SK-N-SH (cell line): ENCODE data around the gene VIM. TPM values are rescaled to one million over a fixed set of nuclear protein-coding genes. Genes with fewer than 3 reads are reported as not detected.

ENCODE experiments used
- CTCF ChIA-PET: fragments of 300-600, 350-600 bp; formaldehyde crosslinking; extraction: SDS; loops from one replicate; lab custom pipeline; 2021; lab: Yijun Ruan, JAX
- POLR2A ChIA-PET: fragments of 350-600 bp; sonication (Branson Sonifier 250); formaldehyde crosslinking; extraction: SDS; loops from one replicate; lab custom pipeline; 2020; ENCODE audit warnings: antibody characterized with exemption, inconsistent platforms; lab: Yijun Ruan, JAX
- DNase-seq: peaks from one replicate; pipeline ENCODE4 v3.0.0; 2012
- H2AFZ ChIP-seq: fragments of 200-600 bp; sonication (generic); 2 replicates; pipeline ENCODE4 v1.8.1; 2016; ENCODE audit warnings: antibody characterized with exemption, mild to moderate bottlenecking, low read depth
- H3F3A ChIP-seq: fragments of 200-600 bp; sonication (generic); replicated peaks from 2 replicates; pipeline ENCODE3; 2016; ENCODE audit warnings: antibody characterized with exemption, mild to moderate bottlenecking; ENCODE audit not compliant: insufficient read depth
- H3K27ac ChIP-seq, 2 experiments: fragments of 200-500 bp in 1 of 2; fragments of 200-600 bp in 1 of 2; sonication (Bioruptor generic) in 1 of 2; sonication (generic), shearing (Covaris generic) in 1 of 2; 2 replicates each; pipeline versions ENCODE4 v1.5.1 to v1.6.1; 2014 to 2016; ENCODE audit warnings: low read depth in 2 of 2, inconsistent platforms in 1 of 2, low read length in 1 of 2, mild to moderate bottlenecking in 1 of 2, mixed read lengths in 1 of 2
- H3K27me3 ChIP-seq: fragments of 200-600 bp; sonication (generic), shearing (Covaris generic); 2 replicates; pipeline ENCODE4 v1.6.1; 2016; ENCODE audit warnings: mixed run types; ENCODE audit not compliant: insufficient read depth
- H3K36me3 ChIP-seq, 2 experiments: fragments of 200-500 bp in 1 of 2; fragments of 200-600 bp in 1 of 2; sonication (Bioruptor generic) in 1 of 2; sonication (generic) in 1 of 2; replicated peaks in 1 of 2; 2 replicates each; pipeline versions ENCODE3 to v1.5.1; 2014 to 2016; ENCODE audit warnings: low read length in 1 of 2, mild to moderate bottlenecking in 1 of 2; ENCODE audit not compliant: insufficient read depth in 2 of 2, control insufficient read depth in 1 of 2
- H3K4me1 ChIP-seq, 2 experiments: fragments of 200-500 bp in 1 of 2; fragments of 200-600 bp in 1 of 2; sonication (Bioruptor generic) in 1 of 2; sonication (generic), shearing (Covaris generic) in 1 of 2; 2 replicates each; pipeline versions ENCODE4 v1.5.1 to v1.6.1; 2014 to 2016; ENCODE audit warnings: low read depth in 1 of 2, low read length in 1 of 2, mixed run types in 1 of 2; ENCODE audit not compliant: insufficient read depth in 2 of 2, control insufficient read depth in 1 of 2
- H3K4me2 ChIP-seq: fragments of 200-600 bp; sonication (generic), shearing (Covaris generic); 2 replicates; pipeline ENCODE4 v1.6.1; 2017; ENCODE audit warnings: mixed run types
- H3K4me3 ChIP-seq, 2 experiments: fragments of 200-500 bp in 1 of 2; fragments of 200-600 bp in 1 of 2; sonication (Bioruptor generic) in 1 of 2; sonication (generic), shearing (Covaris generic) in 1 of 2; 2 replicates each; pipeline versions ENCODE4 v1.5.1 to v1.8.1; 2014 to 2016; ENCODE audit warnings: low read depth in 2 of 2, inconsistent platforms in 1 of 2, low read length in 1 of 2, mild to moderate bottlenecking in 1 of 2, mixed read lengths in 1 of 2, moderate library complexity in 1 of 2
- H3K79me2 ChIP-seq: fragments of 200-600 bp; sonication (generic); 2 replicates; pipeline ENCODE4 v1.8.1; 2017; ENCODE audit warnings: mild to moderate bottlenecking; ENCODE audit not compliant: insufficient read depth
- H3K9ac ChIP-seq: fragments of 200-600 bp; sonication (generic); 2 replicates; pipeline ENCODE4 v1.6.1; 2017; ENCODE audit warnings: mixed run types
- H3K9me2 ChIP-seq: fragments of 200-600 bp; sonication (generic); 2 replicates; pipeline ENCODE4 v1.6.1; 2017; ENCODE audit warnings: mixed run types
- H3K9me3 ChIP-seq: fragments of 200-600 bp; sonication (generic); 2 replicates; pipeline ENCODE4 v1.6.1; 2017; ENCODE audit warnings: mixed run types, mild to moderate bottlenecking, moderate library complexity
- H4K20me1 ChIP-seq: fragments of 200-600 bp; sonication (generic); 2 replicates; pipeline ENCODE4 v1.6.1; 2017; ENCODE audit warnings: mild to moderate bottlenecking, mixed run types; ENCODE audit not compliant: insufficient read depth
- ELF1 ChIP-seq: IDR thresholded peaks from 2 replicates; pipeline ENCODE4 v1.4.0; 2012
- FOXM1 ChIP-seq: IDR thresholded peaks from 2 replicates; pipeline ENCODE4 v1.4.0; 2012; ENCODE audit warnings: low read depth, mild to moderate bottlenecking
- JUND ChIP-seq: IDR thresholded peaks from 2 replicates; pipeline ENCODE4 v1.4.0; 2012
- MXI1 ChIP-seq: IDR thresholded peaks from 2 replicates; pipeline ENCODE4 v1.6.1; 2012; ENCODE audit warnings: mild to moderate bottlenecking, low read depth, low read length, improper control_type of control experiment
- POLR2AphosphoS5 ChIP-seq: IDR thresholded peaks from 2 replicates; pipeline ENCODE4 v1.6.1; 2012; ENCODE audit warnings: low read depth, low read length
- RAD21 ChIP-seq: IDR thresholded peaks from 2 replicates; pipeline ENCODE4 v1.6.1; 2012; ENCODE audit warnings: mild to moderate bottlenecking, low read length
- RCOR1 ChIP-seq: fragments of 150-350 bp; IDR thresholded peaks from 2 replicates; pipeline ENCODE4 v1.6.1; 2017; ENCODE audit warnings: antibody characterized with exemption, low read length
- SIN3A ChIP-seq: IDR thresholded peaks from 2 replicates; pipeline ENCODE4 v1.6.1; 2012; ENCODE audit warnings: low read depth, mild to moderate bottlenecking, low read length, moderate library complexity, borderline replicate concordance
- TAF1 ChIP-seq: IDR thresholded peaks from 2 replicates; pipeline ENCODE4 v1.6.1; 2012; ENCODE audit warnings: low read depth, mild to moderate bottlenecking, low read length, moderate library complexity, borderline replicate concordance
- WGBS: methylation state at CpG from one replicate; pipeline ENCODE4 v1.1.6; 2017; ENCODE audit warnings: low lambda C conversion rate; 5-methylcytosine and 5-hydroxymethylcytosine counted together
- polyA plus RNA-seq, 3 experiments: library from polyadenylated mRNA; depleted of rRNA; stranded (reverse); fragments of >200 nt; gene quantifications; 2 replicates each; pipeline ENCODE4 v1.2.3, GENCODE V29; 2012

Gene VIM
- polyA plus RNA-seq, 1 of the 3 experiments (the other 2 are of a cell fraction): 5,016 TPM

GRCh38 chr10:17232276-17232960 is 4.4 kb downstream of the VIM start:
- Histone ChIP-seq H3K9me3 (no peaks in the 10 kb centered on the region), H3K4me1 (peaks cover 0 to 15% of the 10 kb centered on the region in 2 experiments; a peak in 2 of 4 replicates)
- CTCF ChIA-PET: interaction anchor here (1.0 to 1.4 kb wide), 3 partner anchors 36 to 378 kb away, joined by 3 read pairs; no protein-coding TSS in a partner anchor
- TF ChIP-seq RCOR1 (no peak), POLR2AphosphoS5 (0 out of 2 replicates have a peak, but pooled peaks have one; percentile 45), TAF1 (no peak), SIN3A (0 out of 2 replicates have a peak, but pooled peaks have one; percentile 23)
- TF ChIP-seq, all 33 proteins: peak for 2
- Histone ChIP-seq H4K20me1 (peaks cover 82% of the 10 kb centered on the region), H3F3A (peaks cover 85% of the 10 kb centered on the region), H3K9me2 (no peaks in the 10 kb centered on the region), H3K36me3 (peaks cover 60 to 81% of the 10 kb centered on the region in 2 experiments), H3K27ac (peak overlapping the region; percentile 82 to 98; a peak in 3 of 4 replicates), H3K4me3 (peak overlapping the region; percentile 87 to 98; a peak in 3 of 4 replicates), H3K9ac (peak overlapping the region; percentile 100), H2AFZ (no peak overlapping the region), H3K27me3 (no peaks in the 10 kb centered on the region), H3K79me2 (peaks cover 73% of the 10 kb centered on the region), H3K4me2 (peak overlapping the region; percentile 88)
- DNase-seq: no peak
- 18% methylated on average over 3 of the region's 3 CpGs for WGBS
- POLR2A ChIA-PET: no interaction called here

- peaks cover 0 to 12% of the 10 kb centered on the region in 2 experiments; a peak in 2 of 4 replicates for H3K4me1 ChIP-seq
- H3K36me3 ChIP-seq: peaks cover 64 to 85% of the 10 kb centered on the region in 2 experiments
- peak overlapping the region; percentile 55 to 98 for H3K27ac ChIP-seq
- peak overlapping the region; percentile 88 for H3K4me2 ChIP-seq
- WGBS: 57% methylated on average over 14 of the region's 14 CpGs
- H3K9me2 ChIP-seq: no peaks in the 10 kb centered on the region
- peak overlapping the region; percentile 87 to 98 for H3K4me3 ChIP-seq
- peak overlapping the region; percentile 100 for H3K9ac ChIP-seq
- no peak overlapping the region for H2AFZ ChIP-seq
- CTCF ChIA-PET: interaction anchor here (1.0 to 1.3 kb wide), 2 partner anchors 35 to 405 kb away, joined by 3 to 7 read pairs; no protein-coding TSS in a partner anchor
- TF ChIP-seq ELF1 (peak; percentile 41; the same call in 1 of the 2 replicates), RAD21 (no peak), POLR2AphosphoS5 (peak; percentile 87), FOXM1 (no peak)
- H3K27me3 ChIP-seq: no peaks in the 10 kb centered on the region
- POLR2A ChIA-PET: no interaction called here
- no peak for DNase-seq
- H4K20me1 ChIP-seq: peaks cover 92% of the 10 kb centered on the region
- H3K9me3 ChIP-seq: no peaks in the 10 kb centered on the region
- H3K79me2 ChIP-seq: peaks cover 73% of the 10 kb centered on the region
- H3F3A ChIP-seq: peaks cover 89% of the 10 kb centered on the region
These were observed 5.4 kb downstream of the VIM start for GRCh38 chr10:17233286-17233991.

GRCh38 chr10:17234431-17234945 is 6.4 kb downstream of the VIM start:
- Histone ChIP-seq H3K36me3 (peaks cover 64 to 83% of the 10 kb centered on the region in 2 experiments), H3K9me3 (no peaks in the 10 kb centered on the region), H3K79me2 (peaks cover 70% of the 10 kb centered on the region), H3F3A (peaks cover 99% of the 10 kb centered on the region), H2AFZ (no peak overlapping the region), H3K27me3 (no peaks in the 10 kb centered on the region), H3K4me2 (peak overlapping the region; percentile 88), H3K27ac (peak overlapping the region; percentile 53 to 98), H3K9me2 (no peaks in the 10 kb centered on the region), H3K4me3 (peak overlapping the region; percentile 30 to 87), H3K4me1 (peaks cover 0 to 12% of the 10 kb centered on the region in 2 experiments; a peak in 2 of 4 replicates), H3K9ac (peak overlapping the region; percentile 100), H4K20me1 (peaks cover 93% of the 10 kb centered on the region)
- TF ChIP-seq POLR2AphosphoS5 (peak; percentile 19; the same call in 1 of the 2 replicates), MXI1 (no peak), JUND (0 out of 2 replicates have a peak, but pooled peaks have one; percentile 12)
- ChIA-PET CTCF (interaction anchor here (0.6 to 1.5 kb wide), 5 partner anchors 22 to 406 kb away, joined by 3 to 7 read pairs (median 4); no protein-coding TSS in a partner anchor), POLR2A (no interaction called here)
- DNase-seq: no peak
- whole genome bisulfite sequencing: 87% methylated on average over 5 of the region's 5 CpGs
